ENCODE data around the gene CA5A.
"Not testable (repeated sequence)": the region's sequence is repeated elsewhere in the genome, so short reads cannot be mapped to it uniquely, and the experiment has no call there.

CA5A gene

DNA sequence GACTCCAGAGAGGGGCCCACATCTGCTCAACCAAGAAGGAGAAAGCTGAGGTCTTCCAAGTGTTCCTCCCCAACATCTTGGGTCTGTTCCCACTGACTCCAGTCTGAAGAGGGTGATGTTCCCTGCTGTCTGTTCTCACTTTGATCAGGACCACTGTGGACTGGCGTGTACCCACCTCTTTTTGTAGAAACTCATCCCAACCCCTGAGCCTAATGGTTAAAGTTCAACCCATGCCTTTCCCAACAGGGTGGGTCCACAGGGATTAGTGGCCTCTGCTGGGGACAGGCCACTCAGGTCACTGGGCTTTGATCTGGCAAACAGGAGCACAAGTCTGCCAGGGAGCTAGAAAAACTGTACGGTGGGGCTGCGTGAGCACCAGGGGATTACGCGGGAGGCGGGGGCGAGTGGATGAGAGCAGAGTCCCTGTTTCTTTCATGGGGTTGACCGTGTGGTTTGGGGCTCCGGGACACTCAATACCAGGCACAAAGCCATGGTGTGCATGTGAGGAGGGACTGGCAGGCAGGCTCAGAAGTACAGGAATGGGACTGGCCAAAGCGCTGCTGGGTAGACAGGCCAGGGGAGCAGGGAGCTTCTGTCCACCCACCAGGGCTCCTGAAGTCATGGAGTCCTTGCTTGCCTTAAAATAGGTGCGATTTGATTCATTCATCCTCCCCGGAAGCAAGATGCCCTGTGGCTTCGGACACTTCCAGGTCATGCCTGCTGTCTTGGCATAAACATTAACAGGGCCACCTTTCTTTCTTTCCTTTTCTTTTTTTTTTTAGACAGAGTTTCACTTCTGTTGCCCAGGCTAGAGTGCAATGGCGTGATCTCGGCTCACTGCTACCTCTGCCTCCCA, at the start of gene CA5A:
Gene CA5A, minus strand, starts transcription at position 155 of the 856 bp plus-strand sequence. Its CDS starts 79 bp downstream, at position 76.
- DNase-seq (ENCODE audit: low spot score) = no peak

DNA sequence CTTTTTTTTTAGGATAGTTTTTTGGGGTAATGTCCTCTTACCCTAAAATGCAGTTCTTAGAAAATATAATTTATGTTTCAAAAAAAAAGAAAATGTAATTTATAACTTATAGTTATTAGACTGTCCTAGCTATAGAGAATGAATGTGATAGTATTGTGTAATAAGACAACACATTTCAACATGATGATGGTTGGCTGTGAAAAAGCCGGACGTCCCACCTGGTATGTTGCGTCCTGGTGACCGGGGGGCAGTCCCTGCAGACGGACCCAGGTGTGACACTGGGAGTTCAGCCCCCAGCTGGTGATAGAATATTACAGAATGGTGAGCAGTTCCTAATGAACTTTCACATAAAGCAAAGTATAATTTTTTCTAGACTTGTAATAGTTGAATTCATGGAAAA, 49.2 kb upstream of the CA5A start:
- not testable (repeated sequence) for DNase-seq (ENCODE audit: low spot score)

DNA sequence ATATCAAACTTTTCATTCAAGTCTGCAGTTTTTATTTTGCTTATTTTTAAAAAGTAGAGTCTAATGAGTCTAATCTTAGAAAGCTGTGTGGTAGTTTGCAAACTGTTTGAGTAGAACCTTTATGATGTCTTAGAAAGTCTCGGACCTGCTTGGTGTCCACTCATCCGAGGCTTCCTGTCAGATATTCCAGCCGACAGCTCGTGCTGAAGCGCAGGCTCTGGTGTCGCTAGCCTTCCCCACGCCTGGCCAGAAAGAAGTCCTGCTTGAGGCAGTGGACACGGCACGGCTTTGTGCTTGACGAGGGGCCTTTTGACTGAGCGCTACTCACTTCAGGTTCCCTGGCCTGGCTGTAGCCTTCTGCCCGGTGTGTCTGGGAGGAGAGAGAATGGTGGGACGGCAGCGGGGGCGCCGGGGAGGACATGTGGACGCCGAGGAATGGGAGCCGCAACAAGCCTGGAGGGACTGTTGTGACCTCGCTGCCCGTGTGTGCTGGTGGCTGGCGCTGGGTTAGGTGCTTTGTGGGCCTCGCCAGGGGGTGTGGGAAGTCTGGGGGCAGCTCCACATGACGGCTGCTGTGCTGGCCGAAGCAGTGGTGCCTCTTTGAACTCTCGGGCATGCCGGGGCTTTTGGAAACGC, 48.4 kb upstream of the CA5A start:
- DNase-seq (ENCODE audit: low spot score) = no peak

- DNase-seq (ENCODE audit: low spot score) = not testable (repeated sequence)
Observed at GRCh38 chr16:87984180-87984579, 47.9 kb upstream of the CA5A start.

DNA sequence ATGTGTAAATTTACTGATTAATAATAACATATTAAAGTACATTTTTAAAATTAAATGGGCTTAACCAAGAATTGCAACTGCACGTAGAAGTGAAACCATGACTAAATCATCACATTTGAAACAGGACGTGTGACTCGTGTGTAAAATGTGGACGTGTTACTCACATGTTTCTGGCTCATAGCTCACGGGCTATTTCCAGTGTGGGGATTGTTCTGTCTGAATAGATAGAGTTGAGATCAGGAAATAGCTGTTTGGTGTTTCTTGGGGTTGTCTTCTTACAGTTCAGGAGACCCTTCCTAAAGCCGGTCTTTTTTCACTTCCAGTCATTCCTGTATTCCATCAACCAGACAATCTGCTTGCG, 47.4 kb upstream of the CA5A start:
- DNase-seq (ENCODE audit: low spot score) = peak; percentile 14

DNA sequence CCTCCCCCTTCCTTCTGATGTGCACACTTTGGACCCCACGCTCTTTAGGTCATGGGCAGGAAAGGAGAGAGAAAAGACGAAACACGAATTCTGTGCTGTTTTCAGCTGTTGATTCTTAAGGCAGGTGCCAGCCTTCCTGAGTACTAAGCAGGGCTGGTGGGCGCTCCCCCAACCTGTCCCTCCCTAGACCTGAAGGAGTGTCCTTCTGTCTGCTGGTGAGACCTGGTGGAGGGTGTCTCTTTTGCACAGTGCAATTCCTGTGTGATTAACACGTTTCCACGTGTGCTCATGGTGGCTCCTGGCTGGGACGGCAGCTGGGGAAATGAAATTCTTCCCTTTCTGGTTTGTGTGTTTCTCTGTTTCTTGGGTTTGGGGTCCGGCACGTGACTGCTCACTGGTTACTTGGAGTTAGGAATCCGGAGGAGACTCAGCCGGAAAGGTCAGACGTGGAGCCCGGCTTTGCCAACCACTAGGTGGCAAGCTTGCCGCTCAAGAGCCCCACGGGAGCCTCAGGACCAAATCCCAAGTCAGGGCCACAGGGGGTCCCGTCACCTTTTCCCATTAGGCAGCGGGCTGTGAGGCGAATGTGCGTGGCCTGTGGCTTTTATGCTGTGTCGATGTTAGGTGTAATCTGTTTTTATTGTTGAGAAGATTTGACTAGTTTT, 46.9 kb upstream of the CA5A start:
- DNase-seq (ENCODE audit: low spot score) = peak; percentile 32

DNA sequence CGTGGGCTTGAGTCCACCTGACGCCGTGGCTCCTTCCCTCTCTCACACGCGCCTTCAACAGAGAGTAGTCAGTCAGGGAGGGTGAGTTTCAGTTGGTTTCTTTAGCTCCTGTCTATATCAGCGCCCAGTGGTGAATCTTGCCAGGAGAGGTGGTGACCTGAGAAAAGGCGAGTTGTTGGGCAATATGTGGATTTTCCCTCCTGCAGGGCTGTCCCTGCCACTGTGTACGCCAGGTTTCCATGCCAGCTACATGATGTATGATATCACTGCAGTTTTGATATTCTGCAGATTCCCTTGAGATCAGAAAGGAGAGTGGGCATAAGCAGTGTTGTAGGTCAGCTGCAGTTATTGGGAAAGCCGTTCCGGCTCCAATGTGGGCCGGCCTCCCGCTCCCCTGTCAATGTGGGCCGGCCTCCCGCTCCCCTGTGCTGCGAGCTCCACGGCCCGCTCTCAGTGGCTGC, 46.3 kb upstream of the CA5A start:
- DNase-seq (ENCODE audit: low spot score) = no peak

DNA sequence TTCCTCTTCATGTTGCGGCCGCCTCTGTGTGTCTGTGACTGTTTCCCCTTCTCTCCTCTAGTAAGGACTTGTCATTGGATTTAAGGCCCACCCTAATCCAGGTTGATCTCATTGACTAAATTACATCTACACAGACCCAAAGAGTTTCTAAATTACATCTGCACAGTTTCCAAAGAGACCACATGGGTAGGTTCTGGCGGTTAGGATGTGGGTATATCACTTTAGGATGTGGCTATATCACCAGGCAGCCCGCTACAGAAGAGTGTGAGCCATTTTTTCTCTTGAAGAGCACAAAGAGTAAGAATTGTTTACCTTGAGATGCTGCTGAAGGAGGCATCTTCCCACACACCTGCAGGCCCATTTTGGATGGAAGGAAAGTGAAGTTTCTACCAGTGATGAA, 45.0 kb upstream of the CA5A start:
- DNase-seq (ENCODE audit: low spot score) = not testable (repeated sequence)

DNA sequence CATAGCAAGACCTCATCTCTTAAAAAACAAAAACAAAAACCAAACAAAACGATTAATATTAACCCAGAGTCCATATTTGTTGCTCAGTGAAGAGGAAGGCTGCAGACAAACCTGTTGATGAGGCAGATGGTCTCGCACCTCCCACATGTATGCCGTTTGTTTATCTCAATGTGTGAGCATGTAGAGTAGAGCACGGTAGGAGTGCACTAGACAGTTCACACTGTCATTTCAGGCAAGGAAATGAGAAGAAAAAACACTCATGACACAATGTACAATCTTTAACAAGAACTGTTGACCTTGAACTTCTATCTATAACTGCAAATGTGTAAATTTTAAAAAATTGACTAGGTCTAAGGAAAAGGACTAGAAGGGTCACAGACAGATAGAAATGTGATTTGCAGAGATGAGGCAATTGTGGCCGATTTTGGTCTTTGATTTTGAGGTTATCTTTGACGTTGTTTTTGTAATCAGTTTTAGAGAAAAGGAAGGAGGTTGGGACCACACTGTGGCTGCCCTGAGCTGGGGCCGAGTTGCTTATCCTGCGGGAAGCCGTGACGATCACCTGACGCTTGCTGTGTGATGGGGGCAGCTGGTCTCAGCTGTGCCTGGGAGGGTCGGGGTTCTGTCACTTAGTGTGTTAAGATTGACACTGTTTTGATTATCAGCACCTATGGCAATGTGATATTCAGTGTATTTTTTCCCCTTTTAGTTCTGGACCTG, 43.7 kb upstream of the CA5A start:
- not testable (repeated sequence) for DNase-seq (ENCODE audit: low spot score)

DNA sequence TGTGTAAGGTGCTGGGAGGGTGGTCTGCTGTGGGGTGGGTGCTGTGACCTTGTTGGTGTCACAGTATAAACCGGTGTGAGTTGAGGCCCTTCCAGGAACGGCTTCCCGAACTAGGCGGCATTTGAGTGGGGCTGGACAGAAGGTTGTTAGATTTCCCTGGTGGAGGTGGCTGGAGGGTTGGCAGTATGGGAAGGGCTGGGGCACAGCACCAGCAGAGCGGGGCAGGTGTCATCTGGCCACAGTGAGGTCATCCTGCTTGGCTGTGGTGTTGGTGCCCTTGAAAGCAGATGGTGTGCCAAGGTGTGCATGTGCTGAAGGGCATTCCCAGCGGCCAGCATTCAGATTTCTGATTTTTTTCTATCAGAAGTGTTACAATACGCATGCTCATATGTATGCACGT, 43.0 kb upstream of the CA5A start:
- DNase-seq (ENCODE audit: low spot score) = no peak

DNA sequence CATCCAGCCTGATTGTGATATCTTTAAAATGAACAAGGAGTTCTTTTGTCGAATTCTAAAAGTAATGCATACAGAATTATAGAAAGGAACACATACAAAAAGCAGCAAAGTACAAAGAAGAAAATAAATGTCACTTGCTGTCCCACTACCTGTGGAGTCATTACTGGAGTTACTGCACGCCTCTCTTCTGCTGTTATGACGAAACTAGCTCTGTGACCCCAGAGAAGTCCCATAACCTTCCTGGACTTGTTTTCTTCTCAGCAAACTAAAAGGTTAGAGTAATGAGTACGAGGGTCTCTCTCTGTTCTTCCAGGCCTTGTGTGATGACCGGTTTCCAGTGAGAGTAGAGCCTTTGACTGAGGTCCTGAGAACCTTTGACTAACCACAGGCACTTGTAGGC, 41.8 kb upstream of the CA5A start:
- DNase-seq (ENCODE audit: low spot score) = no peak

DNA sequence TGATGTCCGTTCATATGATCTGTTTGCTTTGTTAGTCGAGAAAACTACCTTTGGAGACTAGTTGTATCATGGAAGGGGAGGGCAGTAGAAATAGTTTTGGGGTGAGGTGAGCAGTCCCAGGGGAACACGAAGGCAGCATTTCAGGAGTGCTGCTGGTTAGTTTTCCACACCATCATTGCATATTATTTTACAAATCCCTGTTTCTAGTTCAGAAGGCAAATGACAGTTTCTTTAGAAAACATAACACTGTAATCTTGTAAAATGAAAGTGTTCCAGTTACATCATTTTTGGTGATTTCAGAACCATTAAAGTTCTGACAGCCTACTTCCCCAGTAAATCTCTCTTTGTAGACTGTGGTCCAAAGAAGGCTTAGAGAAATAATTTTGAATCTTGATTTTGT, 40.3 kb upstream of the CA5A start:
- DNase-seq (ENCODE audit: low spot score) = peak; percentile 26

- DNase-seq (ENCODE audit: low spot score) = no peak
Observed at GRCh38 chr16:87974178-87974577, 37.8 kb upstream of the CA5A start.

DNA sequence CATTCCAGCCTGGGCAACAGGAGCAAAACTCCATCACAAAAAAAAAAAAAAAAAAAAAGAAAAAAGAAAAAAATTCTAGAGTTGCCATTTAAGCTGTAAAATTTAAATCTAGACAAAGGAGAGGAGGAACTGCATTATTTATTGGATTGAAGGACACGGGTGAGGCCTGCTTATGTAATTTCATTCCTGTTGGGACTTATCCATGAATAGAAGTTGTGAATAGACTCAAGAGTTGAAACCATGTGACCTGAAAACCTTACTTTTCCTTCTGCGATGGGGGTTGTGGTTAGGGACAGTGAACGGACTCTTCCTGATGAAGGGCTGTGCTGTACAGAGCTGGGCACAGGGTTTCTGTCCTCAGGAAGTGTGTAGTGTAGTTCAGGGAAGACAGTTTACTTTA, 37.4 kb upstream of the CA5A start:
- no peak for DNase-seq (ENCODE audit: low spot score)

DNA sequence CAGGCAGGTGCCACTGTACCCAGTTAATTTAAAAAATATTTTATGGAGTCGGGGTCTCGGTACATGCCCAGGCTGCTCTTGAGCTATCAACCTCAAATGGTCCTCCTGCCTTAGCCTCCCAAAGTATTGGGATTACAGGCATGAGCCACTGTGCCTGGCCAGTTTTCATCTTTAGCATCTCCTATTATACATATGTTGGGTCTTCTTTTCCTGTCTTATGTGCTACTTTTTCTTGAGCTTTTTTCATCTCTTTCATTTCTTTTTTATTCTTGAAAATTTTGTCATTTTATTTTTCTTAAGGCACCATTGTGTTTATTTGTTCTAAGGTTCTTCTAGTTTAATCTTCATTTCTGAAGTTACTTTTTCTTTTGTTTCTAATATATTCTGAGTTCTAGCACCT, 35.6 kb upstream of the CA5A start:
- DNase-seq (ENCODE audit: low spot score) = no peak

DNA sequence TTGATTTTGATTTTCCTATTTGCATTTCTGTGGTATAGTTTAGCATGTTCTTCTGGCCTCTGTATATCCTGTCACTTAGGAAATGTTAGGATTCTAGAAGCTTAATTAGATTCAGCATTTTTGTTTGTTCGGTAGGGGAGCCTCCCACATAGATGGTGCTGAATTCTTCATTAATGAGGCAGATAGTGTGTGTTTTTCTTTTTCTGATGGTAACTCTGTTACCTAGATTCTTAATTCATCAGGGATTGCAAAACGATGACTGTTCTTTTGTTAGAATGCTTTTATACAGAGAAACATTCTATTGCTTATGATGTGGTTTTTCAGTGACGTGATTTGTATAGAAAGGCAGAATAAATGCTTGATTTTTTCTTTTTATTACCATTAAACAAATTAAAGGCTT, 33.9 kb upstream of the CA5A start:
- peak; percentile 18 for DNase-seq (ENCODE audit: low spot score)

DNA sequence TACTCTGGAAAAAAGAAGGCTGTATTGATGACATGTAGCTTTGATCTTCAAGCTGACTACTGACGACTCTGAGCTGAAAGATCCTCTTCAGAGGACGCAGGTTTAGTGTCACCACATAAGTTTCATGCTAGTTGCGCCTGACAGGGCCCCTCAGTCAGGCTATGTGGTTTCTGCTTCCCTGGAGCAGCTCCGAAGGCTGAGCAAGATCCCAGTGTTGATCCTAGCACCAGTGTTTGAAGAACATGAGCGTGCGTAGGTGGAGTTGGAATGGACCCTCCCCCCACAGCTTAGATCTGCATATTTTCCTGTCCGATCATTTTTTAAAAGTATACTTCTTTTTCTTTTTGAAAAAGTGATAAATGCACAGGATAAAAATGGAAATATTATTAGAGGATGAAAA, 32.2 kb upstream of the CA5A start:
- DNase-seq (ENCODE audit: low spot score) = no peak

GRCh38 chr16:87966685-87967185, 30.4 kb upstream of the CA5A start:
- peak; percentile 50 for DNase-seq (ENCODE audit: low spot score)

GRCh38 chr16:87966064-87966645, 29.8 kb upstream of the CA5A start:
- DNase-seq (ENCODE audit: low spot score) = peak; percentile 75

DNA sequence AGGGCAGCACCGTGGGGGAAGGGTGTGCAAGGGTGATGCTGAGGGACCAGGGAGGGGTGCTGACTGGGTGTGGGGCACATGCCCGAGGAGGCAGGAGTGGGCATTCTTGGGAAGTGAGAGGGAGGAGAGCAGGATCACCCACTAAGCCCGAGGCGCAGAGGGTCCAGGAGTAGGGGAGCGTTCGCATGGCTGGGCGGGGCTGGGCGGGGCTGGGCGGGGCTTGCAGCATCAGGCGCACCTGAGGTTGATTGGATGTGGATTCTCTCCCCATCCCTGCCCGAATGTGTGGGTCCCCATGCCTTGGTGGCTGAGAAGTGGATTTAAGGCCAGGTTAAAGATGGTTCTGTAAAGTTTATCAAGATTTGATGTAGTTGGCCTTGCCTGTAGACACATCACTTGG, 29.1 kb upstream of the CA5A start:
- DNase-seq (ENCODE audit: low spot score) = no peak

DNA sequence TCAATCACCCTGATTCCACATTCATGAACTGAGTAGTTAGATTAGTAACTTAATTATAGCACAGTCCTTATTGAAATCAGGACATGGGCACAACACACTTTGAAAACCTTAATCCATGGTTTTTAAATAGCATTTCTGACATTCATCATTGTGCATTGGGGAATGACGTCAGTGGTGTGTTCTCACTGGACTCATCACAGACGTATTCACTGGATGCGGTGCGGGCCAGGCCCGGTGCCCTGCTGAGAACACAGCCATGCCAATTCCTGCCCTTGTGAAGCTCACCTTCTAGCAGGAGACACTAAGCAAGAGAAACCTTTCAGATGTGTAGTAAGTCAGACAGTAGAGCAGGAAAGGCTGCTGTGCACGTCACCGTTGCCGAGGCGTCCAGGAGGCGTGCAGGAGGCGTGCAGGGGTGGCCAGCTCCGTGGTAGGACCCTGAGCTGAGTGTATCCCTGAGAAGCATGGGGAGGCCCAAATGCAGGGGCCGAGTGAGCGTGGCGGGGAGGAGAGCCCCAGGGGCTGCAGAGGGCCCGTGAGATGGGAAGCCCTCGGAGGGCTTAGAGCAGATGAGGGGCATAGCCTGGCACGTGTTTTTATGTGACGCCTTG, 27.8 kb upstream of the CA5A start:
- peak; percentile 25 for DNase-seq (ENCODE audit: low spot score)
